Mesendoderm (in vitro differentiated cells): ENCODE results near the gene GRIP1.

ENCODE experiments used
- DNase-seq: peaks from one replicate; pipeline ENCODE4 v3.0.0; 2013
- H2AK5ac ChIP-seq: 2 replicates; pipeline ENCODE4 v1.6.1; 2013; ENCODE audit warnings: low read length, inconsistent platforms
- H2BK120ac ChIP-seq: 2 replicates; pipeline ENCODE4 v1.6.1; 2013; ENCODE audit warnings: low read depth, mild to moderate bottlenecking, low read length, moderate library complexity, mixed read lengths
- H2BK15ac ChIP-seq: replicated peaks from 2 replicates; pipeline ENCODE4 v1.6.1; 2013; ENCODE audit warnings: low read depth, mild to moderate bottlenecking, moderate library complexity
- H2BK5ac ChIP-seq: 2 replicates; pipeline ENCODE4 v1.6.1; 2013; ENCODE audit warnings: low read length, inconsistent platforms
- H3K18ac ChIP-seq: 2 replicates; pipeline ENCODE4 v1.6.1; 2013; ENCODE audit warnings: mild to moderate bottlenecking, low read length, mixed read lengths
- H3K23ac ChIP-seq: one replicate; pipeline ENCODE4 v1.6.1; 2013; ENCODE audit warnings: low read length
- H3K27ac ChIP-seq: 2 replicates; pipeline ENCODE4 v1.5.1; 2013; ENCODE audit warnings: low read depth, mild to moderate bottlenecking, inconsistent platforms, low read length, moderate library complexity
- H3K27me3 ChIP-seq: 2 replicates; pipeline ENCODE4 v1.6.1; 2013; ENCODE audit warnings: low read length, control low read depth, mild to moderate bottlenecking, inconsistent platforms; ENCODE audit not compliant: insufficient read depth, poor library complexity
- H3K36me3 ChIP-seq: 2 replicates; pipeline ENCODE4 v1.6.1; 2013; ENCODE audit warnings: low read length, inconsistent platforms; ENCODE audit not compliant: control insufficient read depth, insufficient read depth
- H3K4ac ChIP-seq: one replicate; pipeline ENCODE4 v1.6.1; 2013; ENCODE audit warnings: low read depth, mild to moderate bottlenecking, low read length, moderate library complexity
- H3K4me1 ChIP-seq: 2 replicates; pipeline ENCODE4 v1.6.1; 2013; ENCODE audit warnings: low read depth, low read length, inconsistent platforms; ENCODE audit not compliant: control insufficient read depth
- H3K4me2 ChIP-seq: 2 replicates; pipeline ENCODE4 v1.6.1; 2013; ENCODE audit warnings: low read length
- H3K4me3 ChIP-seq: 2 replicates; pipeline ENCODE4 v1.5.1; 2013; ENCODE audit warnings: mild to moderate bottlenecking, low read length
- H3K56ac ChIP-seq: one replicate; pipeline ENCODE4 v1.6.1; 2013; ENCODE audit warnings: low read length
- H3K79me1 ChIP-seq: 2 replicates; pipeline ENCODE4 v1.6.1; 2013; ENCODE audit warnings: low read length, inconsistent platforms
- H3K79me2 ChIP-seq: 2 replicates; pipeline ENCODE4 v1.6.1; 2013; ENCODE audit warnings: mild to moderate bottlenecking, low read length; ENCODE audit not compliant: control insufficient read depth, insufficient read depth
- H3K9ac ChIP-seq: 2 replicates; pipeline ENCODE4 v1.6.1; 2013; ENCODE audit warnings: low read length, inconsistent platforms
- H4K5ac ChIP-seq: one replicate; pipeline ENCODE4 v1.6.1; 2013; ENCODE audit warnings: low read length
- H4K8ac ChIP-seq: one replicate; pipeline ENCODE4 v1.6.1; 2013; ENCODE audit warnings: low read depth, mild to moderate bottlenecking, control low read depth, low read length, moderate library complexity
- WGBS: extraction: QIAGEN DNeasy Blood & Tissue Kit; methylation state at CpG from one replicate; pipeline ENCODE4 v1.1.7; 2013; ENCODE audit warnings: low lambda C conversion rate, missing lambda C conversion rate; ENCODE audit not compliant: insufficient coverage; ENCODE audit errors: extremely low coverage; 5-methylcytosine and 5-hydroxymethylcytosine counted together

The GRIP1 gene

GRCh38 chr12:66590275-66590985, 88.4 kb downstream of the GRIP1 start:
- H4K5ac ChIP-seq, result no peak overlapping the region
- no peak overlapping the region for H3K9ac ChIP-seq
- no peak overlapping the region for H3K27ac ChIP-seq
- no CpG with 5 or more reads among the region's 2 CpGs for WGBS
- no peak overlapping the region for H2BK120ac ChIP-seq
- H2AK5ac ChIP-seq, result no peak overlapping the region
- H3K79me1 ChIP-seq, result no peaks in the 10 kb centered on the region
- H3K56ac ChIP-seq, result no peak overlapping the region
- no peaks in the 10 kb centered on the region for H3K36me3 ChIP-seq
- DNase-seq, result no peak
- no peak overlapping the region for H2BK5ac ChIP-seq
- no peaks in the 10 kb centered on the region for H3K27me3 ChIP-seq
- H3K4ac ChIP-seq, result no peak overlapping the region
- H3K79me2 ChIP-seq, result no peaks in the 10 kb centered on the region
- H3K4me1 ChIP-seq, result no peaks in the 10 kb centered on the region
- H3K23ac ChIP-seq, result no peak overlapping the region
- H3K4me2 ChIP-seq, result no peak overlapping the region
- H3K18ac ChIP-seq, result no peak overlapping the region
- H4K8ac ChIP-seq, result no peak overlapping the region
- H3K4me3 ChIP-seq, result no peak overlapping the region
- no peak overlapping the region for H2BK15ac ChIP-seq

- Histone ChIP-seq H2BK120ac (no peak overlapping the region), H2AK5ac (no peak overlapping the region), H4K8ac (no peak overlapping the region), H2BK15ac (no peak overlapping the region), H3K18ac (no peak overlapping the region), H4K5ac (no peak overlapping the region), H3K4me2 (no peak overlapping the region), H3K36me3 (no peaks in the 10 kb centered on the region), H3K27me3 (no peaks in the 10 kb centered on the region), H3K79me1 (no peaks in the 10 kb centered on the region), H3K4me1 (no peaks in the 10 kb centered on the region), H3K23ac (no peak overlapping the region), H3K4me3 (no peak overlapping the region), H3K79me2 (no peaks in the 10 kb centered on the region), H2BK5ac (no peak overlapping the region), H3K9ac (no peak overlapping the region), H3K27ac (no peak overlapping the region), H3K4ac (no peak overlapping the region), H3K56ac (no peak overlapping the region)
- no peak for DNase-seq
- WGBS, result no CpG with 5 or more reads among the region's 3 CpGs
Measured at GRCh38 chr12:66589095-66589494, 89.8 kb downstream of the GRIP1 start.

GRCh38 chr12:66587912-66588311, 91.0 kb downstream of the GRIP1 start:
- no peaks in the 10 kb centered on the region for H3K36me3 ChIP-seq
- no CpG with 5 or more reads among the region's 6 CpGs for WGBS
- no peak overlapping the region for H2BK5ac ChIP-seq
- H2BK120ac ChIP-seq, result no peak overlapping the region
- H3K4me3 ChIP-seq, result no peak overlapping the region
- H3K79me1 ChIP-seq, result no peaks in the 10 kb centered on the region
- no peak overlapping the region for H3K4me2 ChIP-seq
- no peak overlapping the region for H3K4ac ChIP-seq
- no peak overlapping the region for H4K5ac ChIP-seq
- no peak overlapping the region for H2AK5ac ChIP-seq
- no peaks in the 10 kb centered on the region for H3K79me2 ChIP-seq
- H3K27ac ChIP-seq, result no peak overlapping the region
- no peak overlapping the region for H3K56ac ChIP-seq
- no peak overlapping the region for H3K9ac ChIP-seq
- DNase-seq, result no peak
- H4K8ac ChIP-seq, result no peak overlapping the region
- H3K23ac ChIP-seq, result no peak overlapping the region
- no peak overlapping the region for H2BK15ac ChIP-seq
- no peaks in the 10 kb centered on the region for H3K27me3 ChIP-seq
- H3K4me1 ChIP-seq, result no peaks in the 10 kb centered on the region
- no peak overlapping the region for H3K18ac ChIP-seq

- Histone ChIP-seq H2BK120ac (no peak overlapping the region), H3K4me2 (no peak overlapping the region), H3K56ac (no peak overlapping the region), H4K8ac (no peak overlapping the region), H2BK15ac (no peak overlapping the region), H3K4ac (no peak overlapping the region), H4K5ac (no peak overlapping the region), H2AK5ac (no peak overlapping the region), H3K9ac (no peak overlapping the region), H3K79me2 (no peaks in the 10 kb centered on the region), H3K18ac (no peak overlapping the region), H3K79me1 (no peaks in the 10 kb centered on the region), H3K4me1 (no peaks in the 10 kb centered on the region), H3K27me3 (no peaks in the 10 kb centered on the region), H2BK5ac (no peak overlapping the region), H3K27ac (no peak overlapping the region), H3K36me3 (no peaks in the 10 kb centered on the region), H3K23ac (no peak overlapping the region), H3K4me3 (no peak overlapping the region)
- peak; percentile 13 for DNase-seq
- no CpG with 5 or more reads among the region's 4 CpGs for WGBS
Measured at GRCh38 chr12:66584673-66585072, 94.2 kb downstream of the GRIP1 start.

DNA sequence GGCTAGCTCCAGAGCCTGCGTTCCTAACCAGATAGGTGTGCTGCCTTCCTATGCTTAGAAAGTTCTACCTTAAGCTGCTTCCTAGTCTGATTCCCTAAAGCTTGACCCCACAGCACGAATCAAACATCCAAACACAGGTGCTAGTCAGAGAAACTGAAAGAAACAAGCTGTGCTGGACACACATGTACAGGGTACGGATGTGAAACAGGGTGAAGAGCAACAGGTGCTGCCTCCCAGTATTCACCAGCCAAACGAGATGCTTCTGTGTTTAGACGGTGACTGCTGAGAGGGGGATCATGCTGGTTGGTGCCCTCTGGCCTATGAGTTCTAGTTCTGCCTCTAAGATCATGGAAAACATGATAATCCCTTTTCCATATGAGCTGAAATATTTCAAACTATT, 105.3 kb downstream of the GRIP1 start:
- no CpG with 5 or more reads among the region's 5 CpGs for WGBS
- no peak overlapping the region for H2AK5ac ChIP-seq

DNA sequence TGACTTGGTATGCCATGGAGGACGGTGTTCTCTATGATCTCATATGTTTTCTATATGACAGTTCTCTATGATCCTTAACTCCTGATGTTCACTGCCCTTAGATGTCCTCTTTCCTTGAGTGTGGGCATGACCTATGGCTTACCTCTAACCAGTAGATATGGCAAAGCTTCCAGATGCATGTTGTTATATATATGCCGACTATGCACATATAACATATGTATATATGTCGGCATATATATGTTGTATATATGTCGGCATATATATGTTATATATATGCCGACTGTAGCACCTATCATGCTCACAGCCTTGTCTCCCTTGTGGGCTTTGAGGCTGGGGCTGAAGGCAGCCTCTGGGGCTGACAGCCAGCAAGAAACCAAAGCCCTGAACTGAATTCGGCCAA, 106.0 kb downstream of the GRIP1 start:
- H3K4me2 ChIP-seq, result no peak overlapping the region
- no peak overlapping the region for H2BK15ac ChIP-seq
- H4K5ac ChIP-seq, result no peak overlapping the region
- no peak overlapping the region for H3K23ac ChIP-seq
- H3K27ac ChIP-seq, result no peak overlapping the region
- H3K79me2 ChIP-seq, result no peaks in the 10 kb centered on the region
- no peaks in the 10 kb centered on the region for H3K27me3 ChIP-seq
- H3K9ac ChIP-seq, result no peak overlapping the region
- no peak overlapping the region for H3K4ac ChIP-seq
- no peak overlapping the region for H4K8ac ChIP-seq
- DNase-seq, result no peak
- H3K56ac ChIP-seq, result no peak overlapping the region
- WGBS, result no CpG with 5 or more reads among the region's 6 CpGs
- no peaks in the 10 kb centered on the region for H3K4me1 ChIP-seq
- H2BK5ac ChIP-seq, result no peak overlapping the region
- H3K79me1 ChIP-seq, result no peaks in the 10 kb centered on the region
- H3K18ac ChIP-seq, result no peak overlapping the region
- H2AK5ac ChIP-seq, result no peak overlapping the region
- no peak overlapping the region for H3K4me3 ChIP-seq
- no peak overlapping the region for H2BK120ac ChIP-seq
- H3K36me3 ChIP-seq, result no peaks in the 10 kb centered on the region

More for the DNA sequence above, 105.3 kb downstream of the GRIP1 start:
- Histone ChIP-seq H3K27me3 (no peaks in the 10 kb centered on the region), H2BK5ac (no peak overlapping the region), H2BK120ac (no peak overlapping the region), H3K4me2 (no peak overlapping the region), H3K4me3 (no peak overlapping the region), H3K79me2 (no peaks in the 10 kb centered on the region), H3K79me1 (no peaks in the 10 kb centered on the region), H2BK15ac (no peak overlapping the region), H4K5ac (no peak overlapping the region), H3K23ac (no peak overlapping the region), H3K56ac (no peak overlapping the region), H3K36me3 (no peaks in the 10 kb centered on the region), H4K8ac (no peak overlapping the region), H3K27ac (no peak overlapping the region), H3K4me1 (no peaks in the 10 kb centered on the region), H3K4ac (no peak overlapping the region), H3K18ac (no peak overlapping the region), H3K9ac (no peak overlapping the region)
- no peak for DNase-seq
